ENCODE data around the gene NFXL1. TPM values are rescaled to one million over a fixed set of nuclear protein-coding genes. Genes with fewer than 3 reads are reported as not detected.

The NFXL1 gene
- total RNA-seq, 1 experiment from 2014 or later: 9.2 TPM

GRCh38 chr4:47814618-47815295 is 99.6 kb downstream of the NFXL1 start:
- ATAC-seq (no peak), DNase-seq (ENCODE audit: low read depth, low spot score) (no peak)
- in situ Hi-C loops (cut with HindIII; ENCODE audit: low pct_unique_long_range_greater_than_20kb, low sequenced_read_pairs): no loop called here
- intact Hi-C loops (cut with micrococcal nuclease; ENCODE audit: unreplicated experiment): no loop called here
- no TSS peak for BruUV-seq (replicated peaks)
- Histone ChIP-seq H3K27ac (ENCODE audit: low read length) (no peak overlapping the region), H3K4me3 (ENCODE audit: low read depth in 2 of 2, low read length in 2 of 2) (no peak overlapping the region), H3K9me3 (ENCODE audit: control insufficient read depth, insufficient read depth, low read depth, low read length) (no peaks in the 10 kb centered on the region), H3K27me3 (ENCODE audit: control insufficient read depth, insufficient read depth, low read length) (peaks cover 6% of the 10 kb centered on the region; the same call in 1 of the 2 replicates), H3K4me1 (ENCODE audit: control insufficient read depth, insufficient read depth, low read length) (no peaks in the 10 kb centered on the region), H3K36me3 (ENCODE audit: control insufficient read depth, insufficient read depth, low read length) (no peaks in the 10 kb centered on the region)
- ChIA-PET POLR2A (no interaction called here), CTCF (no interaction called here)
- TF ChIP-seq SIN3A (IDR thresholded peaks at IDR 0.05; ENCODE audit: borderline replicate concordance, insufficient read depth, low read depth, low read length) (no peak), POLR2AphosphoS5 (IDR thresholded peaks at IDR 0.05; ENCODE audit: low read depth, low read length) (no peak), CTCF (IDR thresholded peaks at IDR 0.05) (no peak), TCF7L2 (IDR thresholded peaks at IDR 0.05; ENCODE audit: low read depth, low read length) (no peak), REST (IDR thresholded peaks at IDR 0.05; ENCODE audit: insufficient read depth in 1 of 2, low read depth in 2 of 2, low read length in 1 of 2) (no peak)

- intact Hi-C loops (cut with micrococcal nuclease; ENCODE audit: unreplicated experiment): no loop called here
- DNase-seq (ENCODE audit: low read depth, low spot score) (no peak), ATAC-seq (no peak)
- no peaks in the 10 kb centered on the region for H3K36me3 ChIP-seq (ENCODE audit: control insufficient read depth, insufficient read depth, low read length)
- ChIA-PET CTCF (no interaction called here), POLR2A (no interaction called here)
- BruUV-seq (replicated peaks): no TSS peak
- no peak for TF ChIP-seq SIN3A (IDR thresholded peaks at IDR 0.05; ENCODE audit: borderline replicate concordance, insufficient read depth, low read depth, low read length)
- no peak for TF ChIP-seq REST (IDR thresholded peaks at IDR 0.05; ENCODE audit: insufficient read depth in 1 of 2, low read depth in 2 of 2, low read length in 1 of 2)
- TF ChIP-seq TCF7L2 (IDR thresholded peaks at IDR 0.05; ENCODE audit: low read depth, low read length): no peak
- H3K27ac ChIP-seq (ENCODE audit: low read length): no peak overlapping the region
- no peaks in the 10 kb centered on the region for H3K9me3 ChIP-seq (ENCODE audit: control insufficient read depth, insufficient read depth, low read depth, low read length)
- no peaks in the 10 kb centered on the region for H3K4me1 ChIP-seq (ENCODE audit: control insufficient read depth, insufficient read depth, low read length)
- in situ Hi-C loops (cut with HindIII; ENCODE audit: low pct_unique_long_range_greater_than_20kb, low sequenced_read_pairs): no loop called here
- H3K4me3 ChIP-seq (ENCODE audit: low read depth in 2 of 2, low read length in 2 of 2): no peak overlapping the region
- no peaks in the 10 kb centered on the region for H3K27me3 ChIP-seq (ENCODE audit: control insufficient read depth, insufficient read depth, low read length)
Observed at GRCh38 chr4:47809654-47810203, 104.7 kb downstream of the NFXL1 start.
